GM21381 (cell line): ENCODE results near the gene SEC24C.

Experiments used
- ATAC-seq: cut with Tn5 transposase; IDR thresholded peaks from one replicate; pipeline ENCODE4 v1.9.1; 2021; ENCODE audit warnings: mild to moderate bottlenecking, moderate library complexity; ENCODE audit not compliant: unreplicated experiment

SEC24C gene

GRCh38 chr10:73809061-73809818, 65.1 kb downstream of the SEC24C start:
- ATAC-seq, result no peak

GRCh38 chr10:73810358-73810734, 66.2 kb downstream of the SEC24C start:
- ATAC-seq, result no peak

- peak; percentile 14 for ATAC-seq
Observed at GRCh38 chr10:73810735-73811465, 66.7 kb downstream of the SEC24C start.

GRCh38 chr10:73812657-73813056, 68.5 kb downstream of the SEC24C start:
- ATAC-seq, result no peak

GRCh38 chr10:73813333-73813732, 69.2 kb downstream of the SEC24C start:
- ATAC-seq, result no peak

DNA sequence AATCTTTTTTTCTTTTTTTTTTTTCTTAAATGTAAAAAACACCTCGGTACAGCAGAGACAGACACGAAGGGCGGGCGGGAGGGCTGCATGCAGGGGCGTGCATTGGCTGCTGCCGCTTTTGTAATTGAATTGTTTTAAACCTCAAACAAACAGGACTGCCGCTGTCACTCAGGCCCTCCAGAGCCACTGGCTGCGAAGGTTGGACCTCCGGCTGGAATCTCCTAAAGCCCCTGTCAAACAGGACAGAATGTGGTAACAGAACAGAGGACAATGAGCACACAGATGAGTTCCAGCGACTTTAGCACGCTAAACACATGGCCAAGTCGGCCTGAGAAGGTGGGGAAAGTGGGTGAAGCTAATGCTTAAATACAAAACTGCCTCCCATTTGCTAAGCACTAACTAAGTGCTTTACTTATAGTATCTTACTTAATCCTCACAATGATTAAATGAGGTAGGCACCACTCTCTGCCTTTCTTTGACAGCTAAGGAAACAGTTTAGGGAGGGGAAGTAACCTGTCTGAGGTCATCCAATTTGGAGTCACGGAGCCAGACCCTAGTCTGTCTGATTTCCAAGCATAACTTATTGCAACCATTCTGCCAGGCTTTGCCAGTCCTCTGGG, 70.2 kb downstream of the SEC24C start:
- ATAC-seq, result no peak

DNA sequence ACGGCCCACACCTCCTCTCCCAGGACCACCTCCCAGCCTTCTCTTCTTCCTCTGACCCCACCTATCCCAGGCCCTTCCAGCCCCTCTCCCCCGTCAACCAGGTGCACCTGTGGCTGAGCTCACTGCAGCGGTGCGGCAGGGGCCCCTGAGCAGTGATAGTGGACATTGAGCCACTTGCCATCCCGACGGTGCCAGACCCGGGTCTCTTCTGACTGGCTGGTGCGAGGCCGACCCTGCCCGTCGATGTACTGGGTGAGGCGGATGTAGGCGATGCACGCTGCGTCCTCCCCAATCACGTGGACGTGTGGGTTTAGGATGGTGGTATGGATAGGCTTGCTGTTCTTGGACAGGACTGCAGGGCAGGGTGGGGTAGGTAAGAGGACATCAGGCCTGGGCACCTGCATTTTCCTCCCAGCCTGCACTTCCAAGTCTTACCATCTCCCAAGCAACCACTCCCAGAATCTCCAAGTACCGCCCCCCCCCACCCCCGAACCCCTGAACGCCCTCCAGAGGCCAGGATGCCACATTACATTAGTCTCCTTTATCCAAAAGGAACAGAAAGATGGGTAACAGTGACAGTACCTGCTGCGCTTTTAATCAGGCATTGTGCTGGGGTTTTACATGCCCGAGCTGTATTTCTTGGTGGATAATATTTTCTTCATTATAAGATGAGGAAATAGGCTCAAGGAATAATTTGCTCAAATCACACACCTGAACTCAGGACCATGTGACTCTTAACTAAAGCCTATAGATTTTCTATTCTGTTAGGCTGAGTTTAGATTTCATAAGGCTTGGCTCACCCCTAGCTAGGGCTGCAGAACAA, 70.9 kb downstream of the SEC24C start:
- ATAC-seq, result no peak

DNA sequence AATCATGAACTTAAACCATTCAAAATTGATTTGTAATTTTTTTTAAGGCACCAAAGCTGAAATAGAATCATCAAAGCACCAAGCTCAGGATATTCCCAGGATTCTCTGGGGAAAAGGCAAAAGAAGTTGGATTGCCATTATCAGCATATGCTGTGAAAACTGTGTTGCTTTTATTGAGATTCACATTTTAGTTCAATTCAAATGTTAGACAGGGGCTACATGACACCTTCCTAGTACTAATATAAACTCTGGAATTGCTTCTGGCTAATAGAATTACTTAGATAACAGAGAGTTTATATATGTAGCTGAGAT, 71.5 kb downstream of the SEC24C start:
- ATAC-seq, result no peak

GRCh38 chr10:73816917-73817729, 73.0 kb downstream of the SEC24C start:
- no peak for ATAC-seq

DNA sequence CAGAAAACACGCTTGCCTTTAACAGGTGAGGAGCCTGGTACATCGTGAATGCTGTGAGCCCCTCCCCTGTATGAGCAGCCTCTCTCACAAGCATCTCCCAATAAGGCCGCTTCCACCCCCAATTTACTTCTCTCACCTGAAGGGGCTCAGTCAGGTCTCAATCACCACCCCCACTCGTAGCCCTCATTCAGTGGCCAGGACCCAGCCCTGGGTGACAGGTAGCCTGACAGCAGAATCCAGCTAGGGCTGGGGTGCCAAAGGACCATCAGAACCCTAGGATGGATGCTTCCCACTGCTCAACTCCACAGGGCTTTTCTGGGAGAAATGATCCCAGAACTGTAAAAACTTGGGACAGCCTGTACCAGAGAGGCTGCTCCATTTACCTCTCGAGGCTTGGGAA, 73.7 kb downstream of the SEC24C start:
- ATAC-seq, result no peak

- ATAC-seq, result no peak
Observed at GRCh38 chr10:73818402-73818801, 74.2 kb downstream of the SEC24C start.

- ATAC-seq, result no peak
Observed at GRCh38 chr10:73819081-73819480, 74.9 kb downstream of the SEC24C start.

DNA sequence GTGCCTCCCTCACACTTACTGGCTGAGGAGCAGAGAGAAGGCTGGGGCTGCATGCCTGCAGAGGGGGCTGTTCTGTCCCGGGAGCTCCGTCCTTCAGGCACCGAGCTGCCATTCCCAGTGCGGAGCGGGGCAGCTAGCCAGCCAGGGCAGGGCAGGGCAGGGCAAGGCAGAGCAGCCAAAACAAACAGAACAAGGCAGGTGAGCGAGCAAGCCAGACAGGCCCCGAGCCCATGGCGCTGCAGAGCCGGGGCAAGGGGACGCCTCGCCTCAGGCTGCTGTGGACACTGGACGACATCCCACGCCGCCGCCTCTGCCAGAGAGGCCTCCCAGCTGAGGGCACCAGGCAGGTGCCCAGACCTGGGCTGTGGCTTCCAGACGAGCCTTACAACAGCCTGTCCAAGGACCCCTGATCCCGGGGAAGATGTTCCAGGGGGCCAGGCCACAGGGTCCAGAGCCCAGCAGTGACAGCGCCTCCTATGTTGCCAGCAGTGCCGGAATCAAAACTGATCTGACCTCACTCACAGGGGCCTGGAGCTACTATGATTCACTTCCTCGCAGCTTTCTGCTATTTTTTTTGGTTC, 75.4 kb downstream of the SEC24C start:
- ATAC-seq, result no peak
